Activated CD4-positive, alpha-beta memory T cell treated with anti-CD3 and anti-CD28 coated beads for 36 hours (primary cell): ENCODE results near the gene DCUN1D1. TPM values are rescaled to one million over a fixed set of nuclear protein-coding genes. Genes with fewer than 3 reads are reported as not detected.

ENCODE experiments used
- CTCF ChIA-PET: fragments of 350-600 bp; sonication (Branson Sonifier 250); formaldehyde crosslinking; loops from one replicate; lab custom pipeline; 2021; ENCODE audit warnings: antibody characterized with exemption, inconsistent platforms; lab: Charles Lee
- POLR2A ChIA-PET: fragments of 350-600 bp; sonication (Branson Sonifier 250); formaldehyde crosslinking; loops from one replicate; lab custom pipeline; 2021; ENCODE audit warnings: antibody characterized with exemption; lab: Charles Lee
- DNase-seq: peaks from one replicate; pipeline ENCODE4 v3.0.0-alpha.2; 2020
- H3K27ac Mint-ChIP-seq: one replicate; pipeline ENCODE4 v1.8.0; 2021; ENCODE audit warnings: mixed read lengths
- H3K27me3 Mint-ChIP-seq: one replicate; pipeline ENCODE4 v1.8.0; 2021; ENCODE audit warnings: mixed read lengths
- H3K36me3 Mint-ChIP-seq: one replicate; pipeline ENCODE4 v1.8.0; 2021; ENCODE audit warnings: mixed read lengths
- H3K4me1 Mint-ChIP-seq: one replicate; pipeline ENCODE4 v1.8.0; 2021; ENCODE audit warnings: low read depth, mixed read lengths
- H3K4me3 Mint-ChIP-seq: one replicate; pipeline ENCODE4 v1.8.0; 2021; ENCODE audit warnings: mild to moderate bottlenecking, mixed read lengths
- H3K9me3 Mint-ChIP-seq: one replicate; pipeline ENCODE4 v1.8.0; 2021; ENCODE audit warnings: mixed read lengths
- intact Hi-C: fragments of 100-400 bp; cut with micrococcal nuclease; formaldehyde crosslinking; loops from one replicate; pipeline ENCODE4 v1.15.1; 2023
- total RNA-seq, 2 experiments: library from RNA; stranded (reverse); gene quantifications; one replicate each; pipeline ENCODE4 v1.2.3, GENCODE V29; 2021

The DCUN1D1 gene
- total RNA-seq, 2 experiments from 2014 or later = 47.5 to 53.5 TPM

DNA sequence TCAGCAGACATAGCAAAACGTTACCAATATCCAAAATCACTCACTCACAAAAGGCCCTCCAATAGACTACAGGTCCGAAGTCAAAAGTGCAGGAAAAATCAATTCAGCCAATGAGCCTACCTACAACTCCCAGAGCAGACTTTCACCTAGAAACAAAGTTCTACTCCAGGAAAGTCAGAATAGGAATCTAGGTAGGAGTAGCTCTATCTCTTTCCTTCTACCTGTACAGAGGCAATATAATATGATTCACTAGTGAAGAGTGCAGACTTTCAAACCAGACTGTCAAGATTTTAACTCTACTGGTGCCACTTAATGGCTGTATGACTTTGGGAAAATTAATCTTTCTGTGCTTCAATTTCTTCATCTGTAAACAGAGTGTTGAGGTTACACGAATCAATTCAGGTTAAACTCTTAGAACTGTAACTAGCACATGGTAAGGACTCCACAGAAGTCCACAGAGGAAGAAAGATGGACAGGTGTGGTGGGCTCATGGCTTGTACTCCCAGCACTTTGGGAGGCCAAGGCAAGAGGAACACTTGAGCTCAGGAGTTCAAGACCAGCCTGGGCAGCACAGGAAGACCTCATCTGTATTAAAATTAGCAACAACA, 9.4 kb downstream of the DCUN1D1 start:
- no peaks in the 10 kb centered on the region for H3K9me3 Mint-ChIP-seq
- no peak for DNase-seq
- no peak overlapping the region for H3K4me3 Mint-ChIP-seq
- POLR2A ChIA-PET = no interaction called here
- CTCF ChIA-PET = interaction anchor here (1.4 kb wide), 1 partner anchor 8 kb away, joined by 4 read pairs; no protein-coding TSS in a partner anchor
- peaks cover 52% of the 10 kb centered on the region for H3K4me1 Mint-ChIP-seq
- intact Hi-C loops = no loop called here
- no peak overlapping the region for H3K27ac Mint-ChIP-seq
- no peaks in the 10 kb centered on the region for H3K36me3 Mint-ChIP-seq
- no peaks in the 10 kb centered on the region for H3K27me3 Mint-ChIP-seq

DNA sequence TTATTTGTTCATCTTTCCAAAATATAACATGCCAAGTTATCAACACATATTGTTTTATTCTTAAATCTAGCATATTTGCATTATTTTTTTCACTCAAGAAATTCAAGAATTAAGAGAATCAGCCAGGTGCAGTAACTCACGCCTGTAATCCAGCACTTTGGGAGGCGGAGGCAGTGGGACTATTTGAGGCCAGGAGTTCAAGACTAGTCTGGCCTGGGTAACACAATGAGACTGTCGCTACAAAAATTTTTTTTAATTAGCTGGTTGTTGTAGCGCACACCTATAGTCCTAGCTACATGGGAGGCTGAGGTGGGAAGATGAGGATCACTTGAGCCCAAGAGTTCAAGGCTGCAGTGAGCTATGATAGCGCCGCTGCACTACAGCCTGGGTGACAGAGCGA, 10.5 kb downstream of the DCUN1D1 start:
- ChIA-PET POLR2A (no interaction called here), CTCF (no interaction called here)
- Mint-ChIP-seq H3K9me3 (no peaks in the 10 kb centered on the region), H3K36me3 (no peaks in the 10 kb centered on the region), H3K27me3 (no peaks in the 10 kb centered on the region), H3K4me1 (peaks cover 60% of the 10 kb centered on the region), H3K27ac (no peak overlapping the region), H3K4me3 (no peak overlapping the region)
- no peak for DNase-seq
- intact Hi-C loops = loop anchor here (1.0 to 5.0 kb wide), 5 partner anchors 9 to 467 kb away; partner anchors contain the start of gene MCCC1

DNA sequence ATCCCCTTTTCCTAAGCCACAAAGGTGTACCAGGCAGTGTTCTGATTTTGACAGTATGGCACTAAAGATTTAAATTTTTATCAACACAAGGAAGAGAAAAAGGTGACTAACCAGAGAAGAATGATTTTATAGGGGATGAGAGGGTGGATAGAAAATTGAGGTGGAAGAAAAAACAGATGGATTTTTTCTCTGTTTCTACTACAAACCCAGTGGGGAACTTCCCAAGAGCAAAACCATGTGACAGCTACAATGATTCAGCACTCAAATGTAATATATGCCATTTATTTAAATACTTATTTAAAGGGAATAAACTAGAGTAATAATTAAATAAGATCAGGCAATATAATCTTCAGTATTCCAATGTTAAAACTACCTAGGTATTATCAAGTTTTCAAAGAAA, 11.1 kb downstream of the DCUN1D1 start:
- ChIA-PET CTCF (no interaction called here), POLR2A (interaction anchor here (0.6 to 1.4 kb wide), 2 partner anchors 10 to 71 kb away, joined by 4 read pairs; no protein-coding TSS in a partner anchor)
- DNase-seq = no peak
- Mint-ChIP-seq H3K4me3 (no peak overlapping the region), H3K4me1 (peaks cover 58% of the 10 kb centered on the region), H3K9me3 (no peaks in the 10 kb centered on the region), H3K27me3 (no peaks in the 10 kb centered on the region), H3K36me3 (no peaks in the 10 kb centered on the region), H3K27ac (no peak overlapping the region)
- intact Hi-C loops = loop anchor here (1.0 to 5.0 kb wide), 5 partner anchors 10 to 468 kb away; partner anchors contain the start of gene MCCC1

DNA sequence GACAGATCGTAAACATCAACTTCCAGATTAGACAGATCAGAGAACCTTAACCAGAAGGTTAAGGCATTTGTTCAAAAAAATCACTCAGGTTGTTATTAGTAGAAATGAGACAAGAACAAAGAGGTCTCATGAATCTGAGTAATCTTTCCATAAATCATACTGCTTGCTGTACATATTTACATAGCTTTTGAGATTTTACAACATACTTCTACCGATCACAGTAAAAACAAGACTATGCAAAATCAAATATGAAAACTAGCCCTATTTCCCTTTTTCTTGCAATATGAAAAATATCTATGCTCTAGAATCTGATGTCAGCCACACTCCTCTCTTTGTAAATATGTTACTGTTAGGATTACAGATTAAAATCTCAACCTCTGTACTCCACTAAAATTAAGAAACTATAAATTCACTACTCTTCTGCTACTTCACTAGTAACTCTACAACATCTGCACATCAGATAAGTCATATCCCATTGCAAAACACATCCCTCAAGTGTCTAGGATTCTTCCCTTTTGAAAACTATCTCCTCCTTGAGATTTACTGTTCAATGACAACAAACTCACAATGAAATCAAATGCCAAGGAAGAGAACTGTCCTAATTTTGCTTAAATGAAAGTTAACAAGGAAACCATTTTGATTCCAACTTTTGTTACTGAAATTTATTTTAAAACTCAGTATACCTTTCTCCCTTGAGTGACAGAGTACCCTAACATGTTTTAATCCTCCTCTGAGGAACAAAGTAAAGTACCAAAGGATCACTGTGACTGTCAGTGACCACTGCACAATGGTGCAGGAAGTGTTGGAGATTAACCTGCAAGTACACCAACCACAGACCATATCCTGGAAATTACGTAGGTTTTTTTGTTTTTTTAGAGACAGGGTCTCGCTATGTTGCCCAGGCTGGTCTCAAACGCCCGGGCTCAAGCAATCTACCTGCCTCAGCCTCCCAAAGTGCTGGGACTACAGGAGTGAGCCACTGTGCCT, 12.8 kb downstream of the DCUN1D1 start:
- H3K27ac Mint-ChIP-seq = peak overlapping the region; percentile 80
- peak overlapping the region; percentile 6 for H3K4me3 Mint-ChIP-seq
- CTCF ChIA-PET = interaction anchor here (0.7 kb wide), 1 partner anchor 47 kb away, joined by 4 read pairs; no protein-coding TSS in a partner anchor
- intact Hi-C loops = loop anchor here (2.0 to 5.0 kb wide), 5 partner anchors 55 to 470 kb away; partner anchors contain the start of gene MCCC1
- DNase-seq = peak; percentile 24
- H3K4me1 Mint-ChIP-seq = peaks cover 59% of the 10 kb centered on the region
- H3K36me3 Mint-ChIP-seq = no peaks in the 10 kb centered on the region
- H3K9me3 Mint-ChIP-seq = no peaks in the 10 kb centered on the region
- POLR2A ChIA-PET = no interaction called here
- H3K27me3 Mint-ChIP-seq = no peaks in the 10 kb centered on the region

DNA sequence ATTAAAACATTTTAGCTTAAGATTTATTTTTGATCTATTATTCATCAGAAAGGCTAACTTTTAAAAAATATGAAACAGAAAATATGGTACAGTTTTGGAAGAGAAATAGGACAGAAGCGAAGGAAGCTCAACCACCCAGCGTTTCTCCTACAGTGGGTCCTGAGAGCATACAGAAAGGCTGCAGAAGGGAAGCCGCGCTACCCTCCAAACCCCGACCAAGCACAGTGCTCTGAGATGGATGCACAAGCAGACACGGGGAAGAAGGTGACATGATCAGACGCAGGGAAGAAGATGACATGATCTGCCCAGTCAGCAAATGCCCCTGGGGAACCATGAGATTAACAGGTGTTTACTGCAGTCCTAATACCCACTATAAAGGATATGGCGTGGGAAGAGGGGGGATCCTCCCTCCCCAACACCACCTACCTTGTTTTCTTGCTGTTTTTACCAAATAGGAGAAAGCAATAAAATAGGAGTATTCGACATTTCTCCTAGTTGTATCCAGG, 14.4 kb downstream of the DCUN1D1 start:
- POLR2A ChIA-PET = no interaction called here
- Mint-ChIP-seq H3K4me1 (peaks cover 50% of the 10 kb centered on the region), H3K36me3 (no peaks in the 10 kb centered on the region), H3K27ac (peak overlapping the region; percentile 51), H3K9me3 (no peaks in the 10 kb centered on the region), H3K4me3 (no peak overlapping the region), H3K27me3 (no peaks in the 10 kb centered on the region)
- intact Hi-C loops = loop anchor here (2.0 to 5.0 kb wide), 5 partner anchors 54 to 471 kb away; partner anchors contain the start of gene MCCC1
- no peak for DNase-seq
- CTCF ChIA-PET = interaction anchor here (1.1 kb wide), 1 partner anchor 30 kb away, joined by 3 read pairs; no protein-coding TSS in a partner anchor

DNA sequence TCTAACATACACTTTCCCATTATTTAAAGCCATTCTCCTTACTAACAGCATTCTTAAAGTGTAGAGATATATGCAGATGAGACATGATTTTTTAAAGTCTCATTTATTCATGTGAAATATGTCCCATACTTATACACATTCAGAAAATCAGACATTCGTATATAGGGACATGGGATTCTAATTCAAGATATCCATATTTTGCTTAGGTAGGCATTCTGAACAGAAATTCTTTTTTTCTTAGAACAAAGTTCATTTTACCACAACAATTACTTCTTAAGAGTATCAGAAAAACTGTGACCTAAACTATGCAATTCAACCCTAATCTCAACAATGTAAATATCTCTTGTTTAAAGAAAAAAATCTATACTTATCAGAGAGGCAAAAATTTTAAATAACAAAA, 16.2 kb downstream of the DCUN1D1 start:
- intact Hi-C loops = no loop called here
- DNase-seq = no peak
- H3K36me3 Mint-ChIP-seq = peaks cover 4% of the 10 kb centered on the region
- ChIA-PET POLR2A (no interaction called here), CTCF (no interaction called here)
- H3K4me1 Mint-ChIP-seq = peaks cover 43% of the 10 kb centered on the region
- H3K27ac Mint-ChIP-seq = no peak overlapping the region
- no peaks in the 10 kb centered on the region for H3K27me3 Mint-ChIP-seq
- H3K9me3 Mint-ChIP-seq = no peaks in the 10 kb centered on the region
- H3K4me3 Mint-ChIP-seq = no peak overlapping the region

DNA sequence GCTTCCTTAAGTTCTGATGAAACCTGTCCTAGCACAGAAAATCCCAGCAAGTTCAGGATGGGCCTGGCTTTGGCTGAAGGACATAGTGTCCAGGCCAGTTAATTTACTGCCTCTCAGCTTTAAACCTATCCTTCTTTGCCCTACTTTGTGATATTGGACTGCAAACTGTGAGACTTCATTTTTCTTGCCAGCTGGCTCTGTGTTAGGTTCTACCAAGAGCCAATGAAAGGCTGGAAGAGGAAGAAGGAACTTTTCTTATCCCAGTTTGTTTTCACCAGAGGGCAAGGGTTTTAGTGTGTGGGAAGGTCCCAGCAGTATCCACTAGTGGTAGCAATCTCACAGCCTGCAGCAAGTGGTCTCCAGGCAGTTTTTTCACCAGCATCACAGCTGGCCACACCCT, 18.2 kb downstream of the DCUN1D1 start:
- intact Hi-C loops = no loop called here
- ChIA-PET POLR2A (no interaction called here), CTCF (no interaction called here)
- Mint-ChIP-seq H3K4me3 (no peak overlapping the region), H3K27ac (no peak overlapping the region), H3K4me1 (peaks cover 25% of the 10 kb centered on the region), H3K36me3 (peaks cover 6% of the 10 kb centered on the region), H3K27me3 (no peaks in the 10 kb centered on the region), H3K9me3 (no peaks in the 10 kb centered on the region)
- DNase-seq = no peak

DNA sequence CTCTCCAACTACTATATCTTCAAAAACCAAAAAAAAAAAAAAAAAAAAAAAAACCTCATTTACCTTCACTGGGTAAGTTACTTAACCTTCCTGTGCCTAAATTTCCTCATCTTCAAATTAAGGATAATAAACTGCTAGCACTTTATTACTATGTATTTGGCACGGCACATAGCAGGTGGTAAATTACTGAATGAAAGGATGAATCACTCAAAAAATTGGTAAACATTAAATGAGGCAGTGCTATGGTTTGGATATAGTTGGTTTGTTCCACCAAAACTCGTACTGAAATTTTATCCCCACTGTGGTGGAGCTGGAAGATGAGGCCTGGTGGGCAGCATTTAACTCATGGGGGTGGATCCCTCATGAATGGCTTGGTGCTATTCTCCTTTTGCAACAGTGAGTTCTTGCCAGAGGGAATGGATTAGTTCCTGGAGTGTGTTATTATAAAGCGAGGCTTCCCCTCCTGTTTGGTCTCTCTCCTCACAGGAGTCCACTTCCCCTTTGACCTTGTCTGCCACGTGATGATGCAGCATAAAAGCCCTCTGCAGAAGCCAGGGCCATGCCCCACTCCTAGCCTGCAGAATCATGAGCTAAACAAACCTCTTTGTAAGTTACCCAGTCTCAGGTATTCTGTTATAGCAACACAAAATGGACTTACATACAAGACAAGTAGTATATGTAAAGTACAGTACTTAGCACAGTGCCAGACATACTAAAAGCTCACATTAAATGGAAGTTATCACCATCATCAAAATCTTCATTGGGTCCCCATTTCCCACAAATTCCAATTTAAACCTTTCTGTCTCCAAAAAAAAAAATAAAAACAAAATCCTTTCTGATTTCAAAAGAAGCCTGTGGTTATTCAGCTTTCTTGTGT, 20.6 kb downstream of the DCUN1D1 start:
- Mint-ChIP-seq H3K9me3 (no peaks in the 10 kb centered on the region), H3K36me3 (peaks cover 10% of the 10 kb centered on the region), H3K4me3 (no peak overlapping the region), H3K27ac (no peak overlapping the region), H3K4me1 (peaks cover 9% of the 10 kb centered on the region), H3K27me3 (no peaks in the 10 kb centered on the region)
- POLR2A ChIA-PET = no interaction called here
- CTCF ChIA-PET = no interaction called here
- intact Hi-C loops = no loop called here
- no peak for DNase-seq

DNA sequence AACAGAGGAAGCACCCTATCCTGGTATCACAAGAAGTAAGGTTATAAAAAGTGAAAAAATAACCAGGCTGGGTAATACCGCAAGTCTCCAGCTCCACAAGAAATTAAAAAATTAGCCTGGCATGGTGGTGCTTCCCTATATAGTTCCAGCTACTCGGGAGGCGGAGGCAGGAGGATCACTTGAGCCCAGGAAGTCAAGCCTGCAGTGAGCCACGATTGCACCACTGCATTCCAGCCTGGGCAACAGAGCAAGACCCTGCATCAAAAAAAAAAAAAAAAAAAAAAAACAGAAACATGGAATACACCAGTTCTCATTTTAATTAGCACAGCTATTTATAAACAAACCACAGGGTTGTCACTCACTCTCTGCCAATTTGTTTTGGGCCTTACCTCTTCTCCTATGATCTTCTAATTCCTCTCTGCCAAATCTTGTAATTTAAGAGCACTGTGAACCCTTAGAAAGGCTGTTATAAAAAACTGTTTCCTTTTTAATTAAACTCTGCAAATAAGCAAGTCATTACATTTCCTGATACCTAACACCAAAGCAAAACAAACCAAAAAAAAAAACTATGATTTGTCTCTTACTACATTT, 22.6 kb downstream of the DCUN1D1 start:
- H3K27ac Mint-ChIP-seq = no peak overlapping the region
- H3K36me3 Mint-ChIP-seq = peaks cover 12% of the 10 kb centered on the region
- H3K9me3 Mint-ChIP-seq = no peaks in the 10 kb centered on the region
- no peaks in the 10 kb centered on the region for H3K27me3 Mint-ChIP-seq
- no peak overlapping the region for H3K4me3 Mint-ChIP-seq
- H3K4me1 Mint-ChIP-seq = peaks cover 8% of the 10 kb centered on the region
- CTCF ChIA-PET = no interaction called here
- intact Hi-C loops = no loop called here
- DNase-seq = no peak
- POLR2A ChIA-PET = no interaction called here

DNA sequence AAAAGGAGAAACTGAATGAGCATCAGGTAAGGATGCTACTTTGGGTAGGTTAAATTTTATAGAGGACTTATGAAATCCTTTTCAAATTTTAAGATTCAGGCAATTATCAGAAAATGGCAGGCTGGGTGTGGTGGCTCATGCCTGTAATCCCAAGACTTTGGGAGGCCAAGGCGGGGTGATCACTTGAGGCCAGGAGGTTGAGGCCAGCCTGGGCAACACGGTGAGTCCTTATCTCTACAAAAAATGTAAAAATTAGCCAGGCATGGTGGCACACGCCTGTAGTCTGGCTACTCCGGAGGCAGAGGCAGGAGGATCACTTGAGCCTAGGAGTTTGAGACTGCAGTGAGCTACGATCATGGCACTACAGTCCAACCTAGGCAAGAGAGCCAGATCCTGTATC, 23.1 kb downstream of the DCUN1D1 start:
- Mint-ChIP-seq H3K4me3 (no peak overlapping the region), H3K9me3 (no peaks in the 10 kb centered on the region), H3K27ac (no peak overlapping the region), H3K36me3 (peaks cover 16% of the 10 kb centered on the region), H3K27me3 (no peaks in the 10 kb centered on the region), H3K4me1 (peaks cover 5% of the 10 kb centered on the region)
- POLR2A ChIA-PET = no interaction called here
- no peak for DNase-seq
- intact Hi-C loops = no loop called here
- CTCF ChIA-PET = no interaction called here

DNA sequence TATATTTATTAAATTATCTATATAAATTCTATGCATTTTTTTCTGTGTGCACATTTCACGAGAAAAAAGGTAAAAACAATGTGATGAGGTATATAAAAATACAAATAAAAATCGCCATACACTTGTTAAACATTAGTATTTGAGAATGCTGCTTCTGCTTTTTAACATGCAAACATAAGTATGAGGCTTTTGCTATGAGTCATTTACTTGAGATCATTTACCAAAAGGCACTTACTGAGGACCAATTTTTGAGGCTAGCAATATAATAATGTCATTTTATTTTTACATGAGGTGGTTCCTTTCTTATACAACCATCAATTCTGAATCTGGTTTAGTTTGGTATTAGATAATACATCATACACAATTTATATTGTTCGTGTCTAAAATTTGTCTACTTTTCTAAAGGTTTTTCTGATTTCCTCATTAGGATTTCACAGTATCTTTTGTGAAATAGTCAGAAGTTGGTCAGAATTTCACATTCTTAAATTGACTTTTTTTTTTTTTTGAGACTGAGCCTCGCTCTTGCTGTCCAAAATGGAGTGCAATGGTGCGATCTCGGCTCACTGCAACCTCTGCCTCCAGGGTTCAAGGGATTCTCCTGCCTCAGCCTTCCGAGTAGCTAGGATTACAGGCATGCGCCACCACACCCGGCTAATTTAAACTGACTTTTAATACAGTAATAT, 25.6 kb downstream of the DCUN1D1 start:
- no peak for DNase-seq
- peaks cover 3% of the 10 kb centered on the region for H3K4me1 Mint-ChIP-seq
- no peaks in the 10 kb centered on the region for H3K9me3 Mint-ChIP-seq
- no peak overlapping the region for H3K27ac Mint-ChIP-seq
- H3K27me3 Mint-ChIP-seq = no peaks in the 10 kb centered on the region
- intact Hi-C loops = no loop called here
- ChIA-PET CTCF (no interaction called here), POLR2A (no interaction called here)
- no peak overlapping the region for H3K4me3 Mint-ChIP-seq
- peaks cover 16% of the 10 kb centered on the region for H3K36me3 Mint-ChIP-seq
